Measurements from ENCODE around the gene TMPRSS7. TPM values are rescaled to one million over a fixed set of nuclear protein-coding genes. Genes with fewer than 3 reads are reported as not detected.
A peak's percentile ranks its signal among the peaks of the same experiment; 100 is the strongest.

Gene TMPRSS7
- total RNA-seq, 1 experiment from 2014 or later: not detected

- TF ChIP-seq, protein P1, sequence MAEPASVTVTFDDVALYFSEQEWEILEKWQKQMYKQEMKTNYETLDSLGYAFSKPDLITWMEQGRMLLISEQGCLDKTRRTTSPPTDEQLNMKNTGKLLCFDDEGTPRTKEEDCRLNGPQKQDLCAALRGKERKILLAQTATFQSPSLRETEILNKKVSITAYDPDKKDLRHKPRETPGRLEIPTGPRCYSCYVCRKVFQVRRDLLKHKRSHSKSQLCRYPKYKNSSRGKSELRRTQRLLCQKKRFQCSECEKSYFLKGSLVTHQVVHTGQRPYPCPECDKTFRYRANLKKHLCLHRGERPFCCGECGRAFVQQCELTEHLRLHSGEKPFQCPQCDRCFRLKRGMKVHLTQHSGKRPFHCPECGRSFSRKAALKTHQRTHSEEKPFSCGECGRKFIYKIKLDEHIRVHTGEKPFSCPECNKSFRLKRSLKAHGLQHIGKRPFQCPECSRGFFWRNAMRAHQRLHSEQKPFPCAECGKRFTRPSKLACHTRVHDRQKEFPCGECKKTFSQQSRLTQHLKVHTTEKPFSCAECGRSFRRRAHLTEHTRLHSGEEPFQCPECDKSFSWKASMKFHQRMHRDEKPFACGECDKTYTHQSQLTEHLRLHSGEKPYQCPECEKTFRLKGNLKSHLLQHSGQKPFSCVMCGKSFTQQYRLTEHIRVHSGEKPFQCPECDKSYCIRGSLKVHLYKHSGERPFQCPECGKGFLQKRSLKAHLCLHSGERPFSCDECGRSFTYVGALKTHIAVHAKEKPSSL (CRISPR knock-in tag; conservative IDR thresholded peaks at IDR 0.05): no peak
- TF ChIP-seq, protein P2, sequence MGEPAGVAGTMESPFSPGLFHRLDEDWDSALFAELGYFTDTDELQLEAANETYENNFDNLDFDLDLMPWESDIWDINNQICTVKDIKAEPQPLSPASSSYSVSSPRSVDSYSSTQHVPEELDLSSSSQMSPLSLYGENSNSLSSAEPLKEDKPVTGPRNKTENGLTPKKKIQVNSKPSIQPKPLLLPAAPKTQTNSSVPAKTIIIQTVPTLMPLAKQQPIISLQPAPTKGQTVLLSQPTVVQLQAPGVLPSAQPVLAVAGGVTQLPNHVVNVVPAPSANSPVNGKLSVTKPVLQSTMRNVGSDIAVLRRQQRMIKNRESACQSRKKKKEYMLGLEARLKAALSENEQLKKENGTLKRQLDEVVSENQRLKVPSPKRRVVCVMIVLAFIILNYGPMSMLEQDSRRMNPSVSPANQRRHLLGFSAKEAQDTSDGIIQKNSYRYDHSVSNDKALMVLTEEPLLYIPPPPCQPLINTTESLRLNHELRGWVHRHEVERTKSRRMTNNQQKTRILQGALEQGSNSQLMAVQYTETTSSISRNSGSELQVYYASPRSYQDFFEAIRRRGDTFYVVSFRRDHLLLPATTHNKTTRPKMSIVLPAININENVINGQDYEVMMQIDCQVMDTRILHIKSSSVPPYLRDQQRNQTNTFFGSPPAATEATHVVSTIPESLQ (CRISPR knock-in tag; IDR thresholded peaks at IDR 0.05): no peak
- no peak for TF ChIP-seq ZBTB21 (CRISPR knock-in tag; IDR thresholded peaks at IDR 0.05; ENCODE audit: borderline replicate concordance)
- no peak for TF ChIP-seq OVOL2 (CRISPR knock-in tag; IDR thresholded peaks at IDR 0.05; ENCODE audit: borderline replicate concordance)
- no peak for TF ChIP-seq MAX (CRISPR knock-in tag; IDR thresholded peaks at IDR 0.05)
- TF ChIP-seq ZBTB43 (CRISPR knock-in tag; IDR thresholded peaks at IDR 0.05): no peak
- no peak for TF ChIP-seq CDX4 (CRISPR knock-in tag; IDR thresholded peaks at IDR 0.05; ENCODE audit: borderline replicate concordance)
These were observed 82.9 kb downstream of the TMPRSS7 start (continued) for GRCh38 chr3:112117415-112117814.

DNA sequence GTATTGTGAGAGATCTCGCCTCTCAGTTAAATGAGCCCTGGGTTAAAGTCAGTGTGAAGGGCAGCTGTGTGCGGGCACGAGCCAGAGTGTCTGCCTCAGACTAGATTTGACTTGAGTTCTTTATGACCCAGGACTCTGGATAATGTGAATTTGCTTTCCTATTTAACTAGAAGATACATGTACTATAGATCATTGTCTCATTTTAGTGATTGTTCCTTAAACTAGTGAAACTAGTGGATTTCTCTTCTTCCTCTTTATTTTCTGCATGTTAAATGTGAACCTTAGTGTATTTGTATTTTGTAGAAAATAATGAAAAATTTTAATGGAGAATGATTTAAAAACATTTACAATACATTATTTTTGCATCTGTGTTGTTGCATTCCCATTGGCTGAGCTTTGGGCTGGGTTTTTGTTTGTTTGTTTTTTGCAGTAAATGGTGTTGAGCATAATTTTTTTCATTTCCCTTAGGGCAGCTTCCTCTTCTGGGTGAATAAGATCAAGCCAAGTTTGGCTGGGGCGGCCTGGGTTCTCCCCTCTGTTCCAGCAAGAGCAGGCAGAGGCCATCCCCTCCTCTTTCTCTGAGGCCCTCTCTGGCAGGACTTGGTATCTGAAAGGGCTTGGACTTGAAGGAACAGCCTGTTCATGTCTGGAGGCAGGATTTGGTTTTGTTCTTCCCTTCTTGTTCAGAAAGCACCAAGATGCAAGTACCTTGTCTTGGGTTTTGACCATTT lies 83.5 kb downstream of the TMPRSS7 start:
- ATAC-seq: peak; percentile 82
- TF ChIP-seq JUN (CRISPR knock-in tag; IDR thresholded peaks at IDR 0.05): no peak
- TF ChIP-seq CTCF (IDR thresholded peaks at IDR 0.05): no peak
- TF ChIP-seq GTF2I (CRISPR knock-in tag; conservative IDR thresholded peaks at IDR 0.05): no peak
- no peak for TF ChIP-seq CREM (CRISPR knock-in tag; IDR thresholded peaks at IDR 0.05)
- no peak for TF ChIP-seq ZNF232 (CRISPR knock-in tag; IDR thresholded peaks at IDR 0.05)
- TF ChIP-seq NR2C2 (CRISPR knock-in tag; IDR thresholded peaks at IDR 0.05): no peak
- TF ChIP-seq ZNF671 (CRISPR knock-in tag; IDR thresholded peaks at IDR 0.05): no peak
- TF ChIP-seq, protein P3, sequence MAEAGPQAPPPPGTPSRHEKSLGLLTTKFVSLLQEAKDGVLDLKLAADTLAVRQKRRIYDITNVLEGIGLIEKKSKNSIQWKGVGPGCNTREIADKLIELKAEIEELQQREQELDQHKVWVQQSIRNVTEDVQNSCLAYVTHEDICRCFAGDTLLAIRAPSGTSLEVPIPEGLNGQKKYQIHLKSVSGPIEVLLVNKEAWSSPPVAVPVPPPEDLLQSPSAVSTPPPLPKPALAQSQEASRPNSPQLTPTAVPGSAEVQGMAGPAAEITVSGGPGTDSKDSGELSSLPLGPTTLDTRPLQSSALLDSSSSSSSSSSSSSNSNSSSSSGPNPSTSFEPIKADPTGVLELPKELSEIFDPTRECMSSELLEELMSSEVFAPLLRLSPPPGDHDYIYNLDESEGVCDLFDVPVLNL (CRISPR knock-in tag; IDR thresholded peaks at IDR 0.05; ENCODE audit: borderline replicate concordance, low read depth): no peak
- no peak for TF ChIP-seq FOXP4 (CRISPR knock-in tag; IDR thresholded peaks at IDR 0.05)
- no peak for TF ChIP-seq ZNF423 (CRISPR knock-in tag; IDR thresholded peaks at IDR 0.05)
- TF ChIP-seq FOXP1 (CRISPR knock-in tag; IDR thresholded peaks at IDR 0.05; ENCODE audit: borderline replicate concordance): no peak
- TF ChIP-seq, protein P4, sequence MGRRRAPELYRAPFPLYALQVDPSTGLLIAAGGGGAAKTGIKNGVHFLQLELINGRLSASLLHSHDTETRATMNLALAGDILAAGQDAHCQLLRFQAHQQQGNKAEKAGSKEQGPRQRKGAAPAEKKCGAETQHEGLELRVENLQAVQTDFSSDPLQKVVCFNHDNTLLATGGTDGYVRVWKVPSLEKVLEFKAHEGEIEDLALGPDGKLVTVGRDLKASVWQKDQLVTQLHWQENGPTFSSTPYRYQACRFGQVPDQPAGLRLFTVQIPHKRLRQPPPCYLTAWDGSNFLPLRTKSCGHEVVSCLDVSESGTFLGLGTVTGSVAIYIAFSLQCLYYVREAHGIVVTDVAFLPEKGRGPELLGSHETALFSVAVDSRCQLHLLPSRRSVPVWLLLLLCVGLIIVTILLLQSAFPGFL (CRISPR knock-in tag; IDR thresholded peaks at IDR 0.05; ENCODE audit: borderline replicate concordance): no peak
- no peak for TF ChIP-seq MAX (CRISPR knock-in tag; IDR thresholded peaks at IDR 0.05)
- TF ChIP-seq ZNF396 (CRISPR knock-in tag; IDR thresholded peaks at IDR 0.05; ENCODE audit: borderline replicate concordance): no peak
- no peak overlapping the region for H3K4me3 Mint-ChIP-seq
- no peaks in the 10 kb centered on the region for H3K27me3 Mint-ChIP-seq (ENCODE audit: low read depth)
- CTCF ChIA-PET: no interaction called here
- POLR2A ChIA-PET: no interaction called here
- peaks cover 19% of the 10 kb centered on the region for H3K4me1 Mint-ChIP-seq
- no peaks in the 10 kb centered on the region for H3K9me3 Mint-ChIP-seq
- no peak overlapping the region for H3K27ac Mint-ChIP-seq
- H3K36me3 Mint-ChIP-seq: peaks cover 22% of the 10 kb centered on the region
- DNase-seq (ENCODE audit: low spot score): no peak
